Stimulated activated CD8-positive, alpha-beta memory T cell treated with anti-CD3 and anti-CD28 coated beads, Interleukin-12 subunit alpha, Interleukin-12 subunit beta, amount 100 ng/mL, for 24 hours (primary cell): Measurements from ENCODE around the gene ASNSD1.

Experiments used
- DNase-seq: peaks from one replicate; pipeline ENCODE4 v3.0.0-alpha.2; 2020; ENCODE audit errors: extremely low read depth

Gene ASNSD1

DNA sequence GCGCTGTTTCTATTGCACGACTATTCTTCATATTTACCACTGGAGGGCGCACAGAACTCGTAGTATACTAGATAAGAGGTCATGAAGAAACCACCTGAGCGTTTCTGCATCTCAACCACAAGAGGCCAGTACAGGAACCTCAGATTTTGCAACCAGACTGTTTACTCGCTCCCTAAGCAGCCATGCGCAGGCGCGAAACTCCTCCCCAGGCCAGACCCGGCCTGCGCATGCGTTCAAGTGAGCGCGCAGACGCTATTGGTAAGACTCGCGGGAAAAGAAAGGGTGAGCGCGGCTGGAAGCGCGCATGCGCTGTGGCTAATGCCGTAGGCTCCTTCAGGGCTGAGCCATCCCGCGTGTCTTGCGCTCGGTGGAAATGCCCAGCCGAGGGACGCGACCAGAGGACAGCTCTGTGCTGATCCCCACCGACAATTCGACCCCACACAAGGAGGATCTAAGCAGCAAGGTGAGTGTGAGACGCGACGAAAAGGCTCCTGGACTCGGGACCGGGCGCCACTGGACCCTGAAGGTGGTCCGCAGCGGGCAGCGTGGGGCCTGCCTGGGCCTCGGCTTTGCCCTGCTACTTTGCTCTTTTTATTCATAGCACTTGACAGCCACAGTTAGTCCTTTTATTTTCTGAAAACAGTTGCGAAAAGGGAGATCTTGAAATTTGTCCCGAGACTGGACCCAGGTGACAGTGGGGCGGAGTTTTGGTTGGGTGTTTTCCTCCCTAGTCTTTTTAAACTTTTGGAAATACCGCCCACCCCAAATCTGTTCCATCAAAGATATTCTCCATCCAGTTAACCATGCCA lies at the start of gene ASNSD1:
Gene ASNSD1 (plus strand): TSS at position 312 of the 809 bp plus-strand sequence. CDS start 4,674 bp downstream, outside the sequence.
- DNase-seq = peak; percentile 93

DNA sequence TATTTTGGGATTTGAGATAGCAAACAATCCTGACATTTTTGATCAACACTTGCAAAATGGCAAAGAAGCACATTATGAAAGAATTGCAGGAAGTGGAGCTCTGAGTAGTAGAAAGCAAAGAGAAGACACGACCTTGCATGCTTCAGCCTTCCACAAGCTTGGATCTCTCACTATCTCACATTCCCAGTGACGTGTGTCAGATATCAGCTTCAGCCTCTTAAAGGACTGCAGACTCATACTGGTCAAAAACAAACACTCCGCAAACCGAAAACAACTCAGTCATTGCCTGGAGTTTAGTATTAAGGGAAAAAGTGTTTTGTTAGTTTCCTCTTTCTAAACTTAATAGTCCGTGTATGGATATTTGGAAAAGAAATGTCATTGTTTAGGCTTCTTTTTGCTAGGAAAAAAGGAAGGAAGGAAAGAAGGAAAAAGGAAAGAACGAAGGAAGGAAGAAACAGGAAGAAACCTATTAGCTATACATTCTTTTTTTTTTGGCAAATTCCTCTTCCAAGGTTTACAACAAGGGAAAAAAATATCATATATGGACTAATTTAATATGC lies 48.1 kb upstream of the ASNSD1 start:
- no peak for DNase-seq

DNA sequence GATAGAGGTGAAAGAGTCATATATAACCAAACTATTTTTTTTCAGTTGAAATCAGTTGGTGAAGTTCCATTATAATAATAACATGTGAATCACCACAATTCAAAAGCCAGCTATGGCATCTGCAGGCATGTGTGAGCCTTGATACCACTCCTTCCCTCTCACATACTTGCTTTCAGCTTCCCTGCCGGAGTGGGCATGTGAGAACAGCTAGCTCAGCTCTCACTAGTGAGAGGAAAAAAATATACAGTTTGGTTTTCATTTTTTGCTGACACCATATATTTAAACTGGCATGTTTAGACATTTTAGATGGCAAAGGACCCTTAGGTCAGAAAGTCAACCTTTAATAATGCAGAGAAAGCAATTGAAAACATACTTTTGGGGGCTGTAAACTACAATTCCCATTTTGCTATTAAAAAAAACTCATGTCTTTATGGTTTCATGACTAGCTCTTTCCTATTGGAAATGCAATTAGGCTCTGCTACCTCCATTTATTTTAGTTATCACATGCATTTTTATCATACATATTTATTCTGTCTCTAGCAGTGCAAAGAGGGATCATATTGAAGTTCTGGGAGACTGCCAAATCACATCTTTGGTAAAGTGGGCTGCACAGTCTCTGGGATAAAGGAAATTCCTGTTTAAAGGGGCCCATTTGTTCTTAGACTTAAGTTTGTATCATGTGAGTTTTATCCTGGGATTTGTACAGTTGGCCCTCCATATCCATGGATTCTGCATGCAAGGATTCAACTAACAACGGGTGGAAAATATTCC lies 47.4 kb upstream of the ASNSD1 start:
- no peak for DNase-seq

DNA sequence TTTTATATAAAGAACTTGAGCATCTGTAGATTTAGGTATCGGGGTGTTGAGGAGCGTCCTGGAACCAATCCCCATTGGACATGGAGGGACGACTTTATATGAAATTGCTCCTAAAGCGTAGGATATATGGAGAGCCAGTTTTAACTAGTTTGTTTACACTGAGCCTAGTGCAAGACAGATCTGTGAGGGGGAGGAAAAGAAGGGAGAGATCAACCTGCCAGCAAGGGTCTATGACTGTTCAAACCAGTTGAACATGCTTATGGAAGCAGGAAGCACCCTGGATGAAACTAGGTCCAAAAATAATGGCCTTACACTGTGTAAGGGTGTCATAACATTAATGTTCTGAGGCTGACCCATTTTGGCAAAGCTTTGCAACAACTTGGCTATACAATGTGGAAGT lies 46.7 kb upstream of the ASNSD1 start:
- DNase-seq = no peak

DNA sequence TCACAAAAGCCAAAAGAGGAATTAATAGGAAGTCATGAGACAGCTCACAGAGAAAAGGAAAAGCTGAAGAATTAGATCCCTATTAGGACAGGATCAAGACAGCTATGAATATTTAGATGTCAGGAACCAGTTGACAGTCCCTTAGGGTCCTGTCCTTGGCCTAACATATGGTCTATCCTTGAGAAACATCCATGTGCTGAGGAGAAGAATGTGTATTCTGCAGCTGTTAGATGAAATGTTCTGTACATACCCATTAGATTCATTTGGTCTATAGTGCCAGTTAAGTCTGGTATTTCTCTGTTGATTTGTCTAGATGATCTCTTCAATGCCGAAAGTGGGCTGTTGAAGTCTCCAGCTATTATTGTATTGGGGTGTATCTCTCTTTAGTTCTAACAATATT lies 43.1 kb upstream of the ASNSD1 start:
- no peak for DNase-seq

DNA sequence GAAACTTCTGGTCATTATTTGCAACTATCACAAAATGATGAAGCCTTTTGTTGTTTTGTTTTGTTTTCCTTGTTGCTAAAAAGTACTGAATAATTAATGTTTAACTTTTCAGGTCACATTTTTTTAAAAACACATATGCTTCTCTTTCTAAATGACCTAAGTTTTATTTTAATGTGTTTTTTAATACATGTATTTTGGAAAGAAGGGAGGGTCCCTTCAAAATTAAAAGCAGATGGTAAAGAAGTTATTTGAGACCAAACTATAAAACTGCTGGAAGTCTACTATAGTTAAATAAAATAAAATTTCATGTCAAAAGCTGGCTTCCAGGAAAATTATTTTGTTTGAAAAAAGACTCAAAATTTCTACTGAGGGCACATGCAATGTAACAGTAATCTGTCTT lies 39.5 kb upstream of the ASNSD1 start:
- no peak for DNase-seq

DNA sequence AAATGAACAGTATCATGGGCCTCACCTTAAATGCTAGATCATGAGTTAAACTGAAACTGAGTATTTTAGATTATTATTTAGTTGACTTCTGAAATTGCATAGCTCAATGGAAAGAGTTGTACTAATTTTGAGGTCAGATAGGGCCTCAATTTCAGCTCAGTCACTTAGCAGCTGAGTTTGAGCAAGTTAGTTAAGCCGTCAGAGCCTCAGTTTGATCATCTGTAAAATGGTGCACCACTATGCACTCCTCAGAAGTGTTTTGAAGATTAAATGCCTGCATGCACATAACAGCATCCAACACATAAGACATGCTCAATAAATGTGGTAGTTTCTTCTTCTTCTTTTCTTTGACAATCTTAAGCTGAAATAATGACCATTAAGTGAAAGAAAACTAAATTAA lies 38.2 kb upstream of the ASNSD1 start:
- DNase-seq = no peak

DNA sequence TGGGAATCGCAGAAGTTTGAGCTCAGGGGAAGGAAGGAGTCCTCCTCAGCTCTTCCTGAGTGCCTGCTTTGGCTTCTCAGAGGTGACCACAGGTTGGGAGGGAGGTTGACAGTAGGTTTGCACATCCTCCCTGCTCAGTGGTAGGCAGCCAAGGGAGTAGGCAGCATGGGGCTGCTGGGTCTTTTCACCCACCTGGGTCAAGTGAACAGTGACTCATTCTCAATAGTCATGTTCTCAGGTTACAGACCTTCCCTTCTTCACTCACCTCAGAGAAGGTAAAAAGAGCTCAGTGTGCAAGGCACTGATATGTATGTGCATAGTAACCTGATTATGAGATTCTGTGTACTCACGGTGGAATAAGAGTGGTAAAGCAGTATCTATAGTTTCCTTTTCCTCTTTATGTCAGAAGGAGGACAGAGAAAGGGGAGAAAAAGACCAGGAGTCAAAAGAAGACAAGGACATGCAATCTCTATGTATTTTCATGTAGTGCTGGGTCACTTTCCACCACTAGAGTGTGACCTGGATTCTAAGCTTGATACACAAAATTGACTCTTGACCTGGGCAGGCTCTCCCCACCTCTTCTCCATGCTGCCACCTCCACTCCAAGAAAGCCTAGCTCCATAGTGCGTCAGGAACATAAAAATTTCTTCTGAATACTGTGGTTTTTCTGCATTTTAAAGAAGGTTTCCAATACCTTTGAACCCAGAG lies 36.5 kb upstream of the ASNSD1 start:
- no peak for DNase-seq

DNA sequence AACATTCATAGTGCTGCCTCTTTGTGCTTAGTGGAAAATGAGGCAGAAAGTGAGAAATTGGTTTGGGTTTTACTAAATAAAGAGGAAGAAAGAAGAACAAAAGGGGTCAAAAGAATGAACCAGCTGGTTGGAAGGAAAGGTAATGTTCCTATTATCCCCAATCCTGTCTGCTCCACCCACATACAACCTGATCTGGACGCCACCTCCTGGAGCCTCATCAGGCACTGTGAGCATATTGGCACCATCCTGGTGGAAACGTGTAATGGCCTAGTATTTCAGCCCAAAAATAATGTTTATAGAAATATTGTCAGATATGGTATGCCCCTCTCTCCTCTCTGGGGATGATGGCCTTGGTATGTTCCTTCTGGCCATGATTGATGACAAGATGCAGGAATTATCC lies 35.6 kb upstream of the ASNSD1 start:
- no peak for DNase-seq

DNA sequence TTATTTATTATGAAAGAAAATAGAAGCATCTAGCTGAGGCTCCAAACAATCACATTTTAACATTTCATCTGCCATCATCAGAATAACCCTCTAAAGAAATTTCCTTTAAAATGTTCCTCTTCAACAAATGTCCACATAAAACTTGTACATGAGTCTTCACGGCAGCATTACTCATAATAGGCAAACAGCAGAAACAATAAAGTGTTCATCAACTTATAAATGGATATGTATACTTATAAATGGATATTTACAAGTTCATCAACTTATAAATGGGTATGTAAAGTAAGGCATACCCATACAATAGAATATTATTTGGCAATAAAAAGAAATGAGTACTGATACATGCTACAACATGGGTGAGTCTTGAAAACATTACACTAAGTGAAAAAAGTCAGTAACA lies 33.5 kb upstream of the ASNSD1 start:
- no peak for DNase-seq

DNA sequence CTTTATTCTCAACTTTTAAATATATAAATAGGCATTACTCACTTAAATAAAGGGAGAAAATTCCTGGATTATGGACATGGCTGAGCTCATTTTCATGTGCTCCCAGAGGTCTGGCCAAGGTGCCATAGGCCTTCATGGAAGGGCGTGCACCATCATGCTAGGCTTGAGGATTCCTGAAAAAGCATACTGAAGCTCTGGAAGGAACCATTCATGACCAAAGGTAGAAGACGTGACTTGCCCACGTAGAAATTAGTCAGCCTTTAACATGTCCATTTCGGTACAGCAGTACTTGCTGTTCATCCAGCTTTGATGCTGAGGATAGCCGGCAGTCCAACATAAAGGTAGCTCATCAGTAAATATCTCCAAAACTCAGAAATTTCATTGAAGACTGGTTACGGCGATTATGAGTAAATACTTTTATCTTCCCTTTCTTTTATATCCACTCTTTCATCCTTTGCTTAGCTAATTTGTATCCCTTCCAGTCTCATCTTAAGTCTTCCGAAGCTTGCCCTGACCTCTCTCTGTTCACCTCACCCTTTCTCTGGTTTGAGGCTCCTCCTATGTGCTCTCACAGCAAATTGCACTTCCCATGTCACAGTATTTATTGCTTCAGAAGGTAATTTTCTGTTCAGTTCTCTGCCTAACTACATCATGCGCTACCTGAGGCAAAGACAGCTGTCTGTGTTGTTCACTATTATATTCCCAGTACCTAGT lies 32.3 kb upstream of the ASNSD1 start:
- DNase-seq = no peak

DNA sequence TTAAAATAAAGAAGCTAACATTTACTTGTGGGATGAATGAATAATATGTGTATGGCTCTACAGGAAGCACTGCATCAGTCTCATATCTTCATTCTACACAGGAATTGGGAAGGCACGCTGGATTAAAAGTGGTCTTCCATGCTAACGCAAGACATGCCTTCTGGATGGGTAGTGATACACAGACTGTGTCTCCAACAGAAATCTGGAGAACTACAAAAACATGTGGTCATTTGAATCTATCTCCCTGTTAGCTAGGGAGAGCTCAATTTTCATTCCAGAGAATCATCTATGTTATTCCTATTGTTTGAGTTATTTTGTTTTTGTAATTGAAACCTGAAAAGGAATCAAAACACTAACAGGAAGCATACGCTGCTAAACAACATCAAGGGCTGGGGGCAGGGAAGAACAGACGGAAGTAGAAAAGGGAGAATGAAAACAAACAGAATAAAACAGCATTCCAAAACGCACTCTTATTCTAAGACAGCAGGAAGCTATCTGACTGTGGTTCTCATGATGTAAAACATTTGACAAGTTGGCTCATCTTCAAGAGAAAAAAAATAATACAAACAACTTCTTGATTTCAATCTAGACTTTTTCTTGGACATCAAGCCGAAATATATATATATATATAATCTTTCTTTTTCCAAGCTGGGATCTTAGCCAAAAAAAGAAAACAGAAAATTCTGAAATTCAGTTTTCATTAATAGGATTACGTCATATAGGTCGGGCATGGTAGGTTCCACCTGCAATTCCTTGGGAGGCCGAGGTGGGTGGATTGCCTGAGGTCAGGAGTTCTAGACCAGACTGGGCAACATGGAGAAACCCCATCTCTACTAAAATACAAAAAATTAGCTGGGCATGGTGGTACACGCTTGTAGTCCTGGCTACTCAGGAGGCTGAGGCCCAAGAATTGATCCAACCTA lies 31.5 kb upstream of the ASNSD1 start:
- no peak for DNase-seq

DNA sequence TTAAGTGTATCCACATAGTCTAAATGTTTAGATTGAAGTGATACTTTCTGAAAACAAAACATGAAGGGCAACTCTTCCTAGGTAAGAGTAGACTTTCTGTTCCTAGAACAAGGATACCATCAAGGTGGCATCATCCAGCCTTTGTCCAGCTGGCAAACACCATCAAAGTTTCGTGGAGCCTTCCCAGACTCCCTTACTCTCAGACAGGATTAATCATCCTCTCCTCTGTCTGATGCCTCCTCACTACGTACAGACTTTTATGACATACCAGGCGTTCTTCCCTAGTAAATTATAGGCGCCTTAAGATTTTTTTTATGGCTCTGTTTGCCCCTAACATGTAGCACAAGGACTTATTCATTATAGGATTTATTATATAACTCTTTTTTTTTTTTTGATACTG lies 29.4 kb upstream of the ASNSD1 start:
- DNase-seq = no peak

DNA sequence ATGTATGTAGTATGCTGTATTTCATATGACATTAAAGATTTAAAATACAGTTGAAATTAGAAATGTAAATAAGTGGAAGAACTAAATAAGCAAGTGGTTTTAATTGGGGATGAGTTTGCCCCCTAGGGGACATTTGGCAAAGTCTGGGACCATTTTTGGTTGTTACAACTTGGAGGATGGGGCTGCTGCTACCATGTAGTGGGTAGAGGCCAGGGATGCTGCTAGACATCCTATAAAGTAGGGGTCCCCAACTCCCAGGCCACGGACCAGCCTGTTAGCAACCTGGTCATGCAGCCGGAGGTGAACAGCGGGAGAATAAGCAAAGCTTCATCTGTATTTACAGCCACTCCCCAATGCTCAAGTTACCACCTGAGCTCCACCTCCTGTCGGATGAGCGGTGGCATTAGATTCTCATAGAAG lies 27.9 kb upstream of the ASNSD1 start:
- DNase-seq = no peak

DNA sequence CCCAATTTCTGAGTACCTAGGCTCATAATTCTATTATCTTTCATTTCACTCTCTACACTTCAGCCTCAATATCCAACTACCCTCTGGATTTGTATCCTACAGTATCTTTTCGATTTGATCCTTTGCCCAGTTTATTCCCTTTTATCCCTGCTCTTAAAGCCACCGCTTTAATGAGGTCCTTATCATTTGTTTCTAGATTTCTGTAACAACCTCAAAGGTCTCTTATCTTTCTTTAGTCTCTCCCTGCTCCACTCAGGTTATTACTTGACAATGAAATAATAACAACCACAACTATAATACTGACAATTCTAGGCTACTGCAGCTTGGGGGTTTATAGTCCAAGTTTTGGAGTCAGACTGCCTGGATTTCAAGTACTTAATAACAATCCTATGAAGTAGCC lies 25.9 kb upstream of the ASNSD1 start:
- no peak for DNase-seq

DNA sequence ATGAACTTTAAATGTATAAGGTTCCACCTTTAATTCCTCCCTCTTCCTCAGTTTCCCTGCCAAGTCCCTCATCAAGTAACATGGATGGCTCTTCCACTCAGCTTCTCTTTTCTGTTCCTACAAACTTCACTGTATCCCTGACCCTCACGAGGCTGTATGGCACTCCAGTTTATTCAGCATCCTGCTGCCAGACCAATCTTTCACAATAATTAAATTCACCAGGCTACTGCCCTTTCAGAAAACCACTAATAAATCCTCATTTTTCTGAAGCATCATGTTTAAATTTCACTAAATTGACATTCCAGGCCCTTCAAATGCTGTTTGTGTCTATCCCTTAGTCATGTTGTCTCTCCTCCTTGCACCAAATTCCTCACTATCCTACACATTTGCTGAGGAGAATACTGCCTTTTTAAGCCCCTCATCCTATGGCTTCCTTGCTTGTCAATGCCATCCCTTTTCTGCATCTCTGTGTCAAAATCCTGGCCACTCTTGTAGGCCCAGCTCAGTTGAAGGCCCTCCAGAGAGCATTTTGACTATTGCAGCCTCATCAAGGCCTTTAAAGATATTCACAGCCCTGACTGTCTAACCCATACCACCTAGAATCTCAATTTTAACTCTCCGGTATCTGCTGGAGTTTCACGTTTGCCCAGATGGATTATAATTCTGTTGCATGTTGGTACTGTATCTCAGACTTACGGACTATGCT lies 22.8 kb upstream of the ASNSD1 start:
- DNase-seq = no peak

DNA sequence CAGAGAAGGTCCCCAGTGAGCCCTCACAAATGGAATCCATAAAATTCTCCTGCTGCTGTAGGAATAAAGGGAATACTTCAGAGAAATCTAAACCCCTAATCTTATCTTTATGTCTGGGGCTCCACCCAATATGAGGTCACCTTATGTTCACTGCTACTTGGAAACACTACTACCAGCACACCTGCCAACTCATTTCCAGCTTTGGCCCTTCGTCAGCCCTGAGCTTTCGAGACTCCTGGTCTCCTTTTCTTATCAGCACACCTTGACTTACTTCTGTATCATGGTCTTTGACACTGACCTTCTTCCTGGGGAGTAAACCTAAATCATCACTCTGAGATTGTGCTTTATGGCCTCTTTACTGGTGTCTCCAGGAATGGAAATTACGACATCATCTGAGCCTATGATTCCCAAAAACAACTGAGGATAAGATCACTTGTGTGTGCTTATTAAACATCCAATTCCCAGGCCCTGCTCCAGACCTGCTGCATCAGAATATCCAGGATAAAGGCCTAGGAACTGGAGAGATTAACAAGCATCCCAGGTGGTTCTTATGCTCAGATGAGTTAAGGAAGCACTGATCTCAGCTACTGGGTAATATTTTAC lies 22.2 kb upstream of the ASNSD1 start:
- DNase-seq = no peak

DNA sequence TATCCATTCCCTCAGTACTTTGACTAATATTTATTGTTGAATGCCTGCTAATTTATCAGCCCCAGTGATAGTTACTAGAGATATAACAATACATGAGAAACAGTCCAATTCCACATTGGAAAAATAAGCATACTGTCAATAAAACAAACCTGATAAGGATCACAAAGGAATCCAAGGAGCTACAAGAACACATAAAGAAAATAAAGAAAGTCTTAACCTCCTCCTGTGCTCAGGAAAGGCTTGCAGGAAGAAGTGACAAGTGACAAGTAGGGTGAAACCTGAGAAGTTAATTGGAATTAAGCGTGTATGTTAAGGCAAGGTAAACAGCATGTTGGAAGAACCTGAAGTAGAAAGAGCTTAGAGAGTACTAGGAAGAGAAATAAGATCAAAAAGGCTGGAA lies 20.3 kb upstream of the ASNSD1 start:
- DNase-seq = no peak

DNA sequence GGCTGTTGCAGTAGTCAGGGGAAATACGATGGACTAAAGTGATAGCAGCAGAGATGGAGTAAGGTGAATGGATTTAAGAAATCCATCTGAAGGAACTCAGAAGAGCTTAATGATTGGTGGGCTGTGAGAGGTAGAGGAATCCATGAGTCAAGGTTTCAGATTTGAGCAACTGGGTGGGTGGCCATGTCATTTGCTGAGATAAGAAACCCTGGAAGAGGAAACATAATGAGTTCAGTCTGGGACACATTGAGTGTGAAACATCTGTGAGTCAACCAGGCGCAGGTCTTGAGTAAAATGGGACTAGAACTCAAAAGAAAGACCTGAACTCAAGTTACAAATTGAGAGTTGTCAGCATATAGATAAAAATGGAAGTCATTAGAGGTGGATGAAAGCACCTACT lies 19.7 kb upstream of the ASNSD1 start:
- no peak for DNase-seq

DNA sequence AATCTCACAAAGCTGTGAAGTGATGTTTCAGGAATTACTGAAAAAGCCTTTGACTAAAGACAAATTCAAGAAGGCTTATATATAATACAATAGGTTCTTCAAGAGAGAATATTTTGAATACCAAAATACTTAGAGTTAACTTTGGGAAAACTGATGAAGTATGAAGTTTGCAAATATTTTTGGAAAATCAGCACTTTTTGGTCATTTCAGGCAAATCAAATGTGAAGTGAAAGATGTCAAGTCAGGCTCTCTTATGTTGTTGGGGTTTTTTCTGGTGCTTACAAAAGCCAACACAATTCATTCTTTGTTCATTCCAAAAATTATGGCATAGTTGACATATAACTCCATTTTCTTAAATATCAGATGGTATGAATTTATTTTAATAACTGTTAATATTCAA lies 14.7 kb upstream of the ASNSD1 start:
- DNase-seq = no peak
